NB4 (cell line): ENCODE data around the gene ADAMTSL5.

Experiments
- TF ChIP-seq, protein P1 (sequence below): IDR thresholded peaks from one replicate; pipeline ENCODE4 v1.5.1; 2012; ENCODE audit warnings: low read depth, low read length
- TF ChIP-seq, protein P2 (sequence below): IDR thresholded peaks from 2 replicates; pipeline ENCODE4 v1.6.1; 2011; ENCODE audit warnings: low read depth, low read length

DNA sequence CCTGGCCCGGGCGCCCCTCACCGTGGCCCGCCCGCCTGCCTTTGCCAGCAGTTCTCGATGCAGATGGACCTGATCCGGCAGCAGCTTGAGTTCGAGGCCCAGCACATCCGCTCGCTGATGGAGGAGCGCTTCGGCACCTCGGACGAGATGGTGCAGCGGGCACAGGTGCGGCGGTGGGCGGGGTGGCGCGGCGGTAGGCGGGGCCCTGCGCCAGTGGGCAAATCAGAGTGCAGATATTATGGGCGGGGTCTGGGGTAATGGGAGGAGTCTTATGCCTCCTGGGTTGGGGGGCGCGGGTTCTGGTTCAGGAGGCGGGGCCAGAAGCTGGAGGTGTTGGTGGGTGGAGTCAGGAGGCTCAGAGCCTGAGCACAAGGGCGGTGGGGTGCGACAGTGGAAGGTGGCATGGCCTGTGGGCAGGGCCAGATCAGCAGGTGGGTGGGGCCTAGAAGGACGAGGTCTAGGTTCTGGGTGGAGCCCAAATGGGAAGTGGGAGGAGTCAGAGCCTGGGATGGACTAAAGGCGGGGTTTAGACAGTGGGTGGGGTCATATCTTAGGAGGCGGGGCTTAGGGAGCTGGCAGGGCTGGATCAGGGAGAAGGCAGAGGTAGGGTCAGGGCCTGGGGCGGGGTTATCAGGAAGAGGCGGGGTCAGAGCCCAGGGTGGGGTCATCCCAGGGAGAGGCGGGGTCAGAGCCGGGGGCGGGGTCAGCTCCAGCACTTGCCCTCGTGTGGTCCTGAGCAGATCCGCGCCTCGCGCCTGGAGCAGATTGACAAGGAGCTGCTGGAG lies 57.3 kb downstream of the ADAMTSL5 start:
- TF ChIP-seq, protein P1, sequence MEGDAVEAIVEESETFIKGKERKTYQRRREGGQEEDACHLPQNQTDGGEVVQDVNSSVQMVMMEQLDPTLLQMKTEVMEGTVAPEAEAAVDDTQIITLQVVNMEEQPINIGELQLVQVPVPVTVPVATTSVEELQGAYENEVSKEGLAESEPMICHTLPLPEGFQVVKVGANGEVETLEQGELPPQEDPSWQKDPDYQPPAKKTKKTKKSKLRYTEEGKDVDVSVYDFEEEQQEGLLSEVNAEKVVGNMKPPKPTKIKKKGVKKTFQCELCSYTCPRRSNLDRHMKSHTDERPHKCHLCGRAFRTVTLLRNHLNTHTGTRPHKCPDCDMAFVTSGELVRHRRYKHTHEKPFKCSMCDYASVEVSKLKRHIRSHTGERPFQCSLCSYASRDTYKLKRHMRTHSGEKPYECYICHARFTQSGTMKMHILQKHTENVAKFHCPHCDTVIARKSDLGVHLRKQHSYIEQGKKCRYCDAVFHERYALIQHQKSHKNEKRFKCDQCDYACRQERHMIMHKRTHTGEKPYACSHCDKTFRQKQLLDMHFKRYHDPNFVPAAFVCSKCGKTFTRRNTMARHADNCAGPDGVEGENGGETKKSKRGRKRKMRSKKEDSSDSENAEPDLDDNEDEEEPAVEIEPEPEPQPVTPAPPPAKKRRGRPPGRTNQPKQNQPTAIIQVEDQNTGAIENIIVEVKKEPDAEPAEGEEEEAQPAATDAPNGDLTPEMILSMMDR: no peak
- TF ChIP-seq, protein P2, sequence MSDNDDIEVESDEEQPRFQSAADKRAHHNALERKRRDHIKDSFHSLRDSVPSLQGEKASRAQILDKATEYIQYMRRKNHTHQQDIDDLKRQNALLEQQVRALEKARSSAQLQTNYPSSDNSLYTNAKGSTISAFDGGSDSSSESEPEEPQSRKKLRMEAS: no peak
